Gastroesophageal sphincter (tissue), 3 donors: ENCODE results near the gene BCL2L11.

ENCODE experiments used
- EP300 ChIP-seq: sonication (generic); formaldehyde crosslinking; IDR thresholded peaks from one replicate; pipeline ENCODE4 v1.6.1; 2017; ENCODE audit warnings: antibody characterized with exemption, mild to moderate bottlenecking
- POLR2A ChIP-seq, 2 donors: fragments of 450-650 bp; IDR thresholded peaks; one replicate each; pipeline ENCODE4 v1.6.1; 2017; ENCODE audit warnings: antibody characterized with exemption in 2 of 2, mild to moderate bottlenecking in 2 of 2, moderate library complexity in 1 of 2
- POLR2AphosphoS5 ChIP-seq: sonication (generic); formaldehyde crosslinking; IDR thresholded peaks from one replicate; pipeline ENCODE4 v1.6.1; 2017; ENCODE audit warnings: antibody characterized with exemption
- TF ChIP-seq, protein P1 (sequence below), 4 experiments: fragments of 200-600 bp in 2 of 4; fragments of 450-650 bp in 2 of 4; sonication (generic) in 1 of 4; IDR thresholded peaks; one replicate each; pipeline ENCODE4 v1.5.1; 2017 to 2019; ENCODE audit warnings: antibody characterized with exemption in 4 of 4, mild to moderate bottlenecking in 2 of 4, moderate library complexity in 2 of 4

DNA sequence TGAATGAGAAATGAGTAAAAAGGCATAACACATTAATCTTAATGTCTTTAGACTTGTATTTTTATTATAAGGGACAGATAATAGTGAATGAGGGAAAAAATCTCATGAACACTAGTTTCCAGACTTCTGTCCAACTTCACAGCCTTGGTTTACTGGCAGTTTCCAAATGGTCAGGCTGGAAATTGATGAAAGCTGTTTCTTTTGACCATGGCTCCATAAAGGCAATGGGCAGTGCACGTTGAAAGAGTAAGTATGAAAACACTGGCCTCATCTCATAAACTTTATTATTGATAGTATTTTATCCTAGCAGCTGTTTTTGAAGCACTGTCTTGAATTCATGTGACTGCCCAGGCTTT, 23.1 kb downstream of the BCL2L11 start:
- TF ChIP-seq, protein P1, sequence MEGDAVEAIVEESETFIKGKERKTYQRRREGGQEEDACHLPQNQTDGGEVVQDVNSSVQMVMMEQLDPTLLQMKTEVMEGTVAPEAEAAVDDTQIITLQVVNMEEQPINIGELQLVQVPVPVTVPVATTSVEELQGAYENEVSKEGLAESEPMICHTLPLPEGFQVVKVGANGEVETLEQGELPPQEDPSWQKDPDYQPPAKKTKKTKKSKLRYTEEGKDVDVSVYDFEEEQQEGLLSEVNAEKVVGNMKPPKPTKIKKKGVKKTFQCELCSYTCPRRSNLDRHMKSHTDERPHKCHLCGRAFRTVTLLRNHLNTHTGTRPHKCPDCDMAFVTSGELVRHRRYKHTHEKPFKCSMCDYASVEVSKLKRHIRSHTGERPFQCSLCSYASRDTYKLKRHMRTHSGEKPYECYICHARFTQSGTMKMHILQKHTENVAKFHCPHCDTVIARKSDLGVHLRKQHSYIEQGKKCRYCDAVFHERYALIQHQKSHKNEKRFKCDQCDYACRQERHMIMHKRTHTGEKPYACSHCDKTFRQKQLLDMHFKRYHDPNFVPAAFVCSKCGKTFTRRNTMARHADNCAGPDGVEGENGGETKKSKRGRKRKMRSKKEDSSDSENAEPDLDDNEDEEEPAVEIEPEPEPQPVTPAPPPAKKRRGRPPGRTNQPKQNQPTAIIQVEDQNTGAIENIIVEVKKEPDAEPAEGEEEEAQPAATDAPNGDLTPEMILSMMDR (IDR thresholded peaks at IDR 0.05): no peak
- TF ChIP-seq EP300 (no peak), POLR2A (IDR thresholded peaks at IDR 0.05) (no peak), POLR2AphosphoS5 (no peak)
